Skeletal muscle satellite cell (primary cell): ENCODE results near the gene ITPR1.
"Not testable (repeated sequence)": the region's sequence is repeated elsewhere in the genome, so short reads cannot be mapped to it uniquely, and the experiment has no call there.

ENCODE experiments used
- H3K27me3 ChIP-seq: 2 replicates; pipeline ENCODE4 v1.7.0; 2013; ENCODE audit warnings: low read length; ENCODE audit not compliant: control insufficient read depth, insufficient read depth
- H3K36me3 ChIP-seq: 2 replicates; pipeline ENCODE4 v1.7.0; 2013; ENCODE audit warnings: mild to moderate bottlenecking, control low read depth, low read length; ENCODE audit not compliant: insufficient read depth
- H3K4me1 ChIP-seq: 2 replicates; pipeline ENCODE4 v1.7.0; 2013; ENCODE audit warnings: low read length; ENCODE audit not compliant: control insufficient read depth, insufficient read depth
- H3K4me2 ChIP-seq: 2 replicates; pipeline ENCODE4 v1.7.0; 2013; ENCODE audit warnings: mild to moderate bottlenecking, low read length
- H3K4me3 ChIP-seq: 2 replicates; pipeline ENCODE4 v1.7.0; 2013; ENCODE audit warnings: low read length
- H3K9ac ChIP-seq: 2 replicates; pipeline ENCODE4 v1.7.0; 2013; ENCODE audit warnings: mild to moderate bottlenecking, low read depth, low read length, moderate library complexity
- H3K9me3 ChIP-seq: replicated peaks from 2 replicates; pipeline ENCODE4 v1.7.0; 2013; ENCODE audit warnings: mild to moderate bottlenecking, control low read depth, low read length

The ITPR1 gene

GRCh38 chr3:4593014-4593413, 99.9 kb downstream of the ITPR1 start:
- Histone ChIP-seq H3K36me3 (no peaks in the 10 kb centered on the region), H3K9me3 (no peaks in the 10 kb centered on the region), H3K4me3 (no peak overlapping the region), H3K27me3 (no peaks in the 10 kb centered on the region), H3K4me1 (no peaks in the 10 kb centered on the region), H3K9ac (no peak overlapping the region), H3K4me2 (no peak overlapping the region)

GRCh38 chr3:4595710-4596113, 102.6 kb downstream of the ITPR1 start:
- H3K27me3 ChIP-seq = no peaks in the 10 kb centered on the region
- no peak overlapping the region for H3K4me3 ChIP-seq
- H3K36me3 ChIP-seq = no peaks in the 10 kb centered on the region
- H3K9ac ChIP-seq = no peak overlapping the region
- no peaks in the 10 kb centered on the region for H3K4me1 ChIP-seq
- no peak overlapping the region for H3K4me2 ChIP-seq
- H3K9me3 ChIP-seq = no peaks in the 10 kb centered on the region

- no peaks in the 10 kb centered on the region for H3K36me3 ChIP-seq
- no peaks in the 10 kb centered on the region for H3K4me1 ChIP-seq
- no peak overlapping the region for H3K4me3 ChIP-seq
- no peak overlapping the region for H3K4me2 ChIP-seq
- no peak overlapping the region for H3K9ac ChIP-seq
- no peaks in the 10 kb centered on the region for H3K27me3 ChIP-seq
- H3K9me3 ChIP-seq = no peaks in the 10 kb centered on the region
Measured at GRCh38 chr3:4596612-4597011, 103.5 kb downstream of the ITPR1 start.

GRCh38 chr3:4597208-4597985, 104.2 kb downstream of the ITPR1 start:
- H3K27me3 ChIP-seq = no peaks in the 10 kb centered on the region
- H3K4me1 ChIP-seq = no peaks in the 10 kb centered on the region
- no peak overlapping the region for H3K9ac ChIP-seq
- no peaks in the 10 kb centered on the region for H3K9me3 ChIP-seq
- no peaks in the 10 kb centered on the region for H3K36me3 ChIP-seq
- H3K4me3 ChIP-seq = no peak overlapping the region
- H3K4me2 ChIP-seq = no peak overlapping the region

- not testable (repeated sequence) for H3K4me2 ChIP-seq, H3K27me3 ChIP-seq, H3K9me3 ChIP-seq, H3K9ac ChIP-seq, H3K4me3 ChIP-seq, H3K4me1 ChIP-seq, H3K36me3 ChIP-seq
Measured at GRCh38 chr3:4598232-4598631, 105.1 kb downstream of the ITPR1 start.

GRCh38 chr3:4599612-4600011, 106.5 kb downstream of the ITPR1 start:
- H3K4me3 ChIP-seq = no peak overlapping the region
- no peak overlapping the region for H3K4me2 ChIP-seq
- H3K36me3 ChIP-seq = no peaks in the 10 kb centered on the region
- no peaks in the 10 kb centered on the region for H3K4me1 ChIP-seq
- no peaks in the 10 kb centered on the region for H3K9me3 ChIP-seq
- H3K9ac ChIP-seq = no peak overlapping the region
- no peaks in the 10 kb centered on the region for H3K27me3 ChIP-seq

- no peaks in the 10 kb centered on the region for H3K36me3 ChIP-seq
- H3K27me3 ChIP-seq = no peaks in the 10 kb centered on the region
- H3K9me3 ChIP-seq = no peaks in the 10 kb centered on the region
- H3K4me2 ChIP-seq = no peak overlapping the region
- no peak overlapping the region for H3K4me3 ChIP-seq
- no peak overlapping the region for H3K9ac ChIP-seq
- H3K4me1 ChIP-seq = no peaks in the 10 kb centered on the region
Measured at GRCh38 chr3:4600493-4600892, 107.3 kb downstream of the ITPR1 start.

- no peaks in the 10 kb centered on the region for H3K27me3 ChIP-seq
- H3K4me2 ChIP-seq = no peak overlapping the region
- H3K4me3 ChIP-seq = no peak overlapping the region
- no peaks in the 10 kb centered on the region for H3K4me1 ChIP-seq
- no peak overlapping the region for H3K9ac ChIP-seq
- no peaks in the 10 kb centered on the region for H3K9me3 ChIP-seq
- H3K36me3 ChIP-seq = no peaks in the 10 kb centered on the region
Measured at GRCh38 chr3:4601892-4602291, 108.7 kb downstream of the ITPR1 start.

GRCh38 chr3:4604693-4605092, 111.5 kb downstream of the ITPR1 start:
- Histone ChIP-seq H3K27me3 (peaks cover 7% of the 10 kb centered on the region), H3K4me1 (no peaks in the 10 kb centered on the region), H3K4me3 (no peak overlapping the region), H3K9me3 (no peaks in the 10 kb centered on the region), H3K9ac (no peak overlapping the region), H3K36me3 (no peaks in the 10 kb centered on the region), H3K4me2 (no peak overlapping the region)

- no peaks in the 10 kb centered on the region for H3K36me3 ChIP-seq
- H3K9me3 ChIP-seq = no peaks in the 10 kb centered on the region
- H3K4me3 ChIP-seq = no peak overlapping the region
- no peak overlapping the region for H3K9ac ChIP-seq
- H3K27me3 ChIP-seq = peaks cover 7% of the 10 kb centered on the region
- no peak overlapping the region for H3K4me2 ChIP-seq
- no peaks in the 10 kb centered on the region for H3K4me1 ChIP-seq
Measured at GRCh38 chr3:4606911-4607310, 113.8 kb downstream of the ITPR1 start.

GRCh38 chr3:4613366-4613765, 120.2 kb downstream of the ITPR1 start:
- Histone ChIP-seq H3K4me2 (no peak overlapping the region), H3K4me3 (no peak overlapping the region), H3K9me3 (no peaks in the 10 kb centered on the region), H3K36me3 (no peaks in the 10 kb centered on the region), H3K9ac (no peak overlapping the region), H3K4me1 (no peaks in the 10 kb centered on the region), H3K27me3 (peaks cover 6% of the 10 kb centered on the region)

- no peaks in the 10 kb centered on the region for H3K4me1 ChIP-seq
- H3K9me3 ChIP-seq = no peaks in the 10 kb centered on the region
- no peaks in the 10 kb centered on the region for H3K36me3 ChIP-seq
- peaks cover 6% of the 10 kb centered on the region for H3K27me3 ChIP-seq
- H3K9ac ChIP-seq = no peak overlapping the region
- no peak overlapping the region for H3K4me2 ChIP-seq
- H3K4me3 ChIP-seq = no peak overlapping the region
Measured at GRCh38 chr3:4614070-4614469, 120.9 kb downstream of the ITPR1 start.
